C4-2B (cell line): Measurements from ENCODE around the gene GGPS1.

ENCODE experiments used
- ZFX ChIP-seq: fragments of 450-650 bp; IDR thresholded peaks from 2 replicates; pipeline ENCODE4 v1.6.1; 2017
- TF ChIP-seq, protein P1 (sequence below): fragments of 450-650 bp; conservative IDR thresholded peaks from 2 replicates; pipeline ENCODE4 v1.5.1; 2017; ENCODE audit warnings: mild to moderate bottlenecking

DNA sequence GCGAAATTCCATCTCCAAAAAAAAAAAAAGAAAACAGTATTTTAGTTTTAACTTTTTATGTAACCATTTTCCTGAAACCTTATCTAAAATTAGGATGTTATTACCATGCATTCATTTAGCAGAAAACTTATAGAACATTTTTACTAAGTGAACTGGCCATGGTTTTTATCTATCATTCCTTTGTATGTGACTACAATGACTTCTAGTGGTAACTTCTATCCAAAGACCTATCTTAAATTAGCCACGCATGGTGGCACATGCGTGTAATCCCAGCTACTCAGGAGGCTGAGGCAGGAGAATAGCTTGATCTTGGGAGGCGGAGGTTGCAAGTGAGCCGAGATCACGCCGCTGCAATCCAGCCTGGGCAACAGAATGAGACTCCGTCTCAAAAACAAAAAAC lies 11.4 kb downstream of the GGPS1 start:
- TF ChIP-seq, protein P1, sequence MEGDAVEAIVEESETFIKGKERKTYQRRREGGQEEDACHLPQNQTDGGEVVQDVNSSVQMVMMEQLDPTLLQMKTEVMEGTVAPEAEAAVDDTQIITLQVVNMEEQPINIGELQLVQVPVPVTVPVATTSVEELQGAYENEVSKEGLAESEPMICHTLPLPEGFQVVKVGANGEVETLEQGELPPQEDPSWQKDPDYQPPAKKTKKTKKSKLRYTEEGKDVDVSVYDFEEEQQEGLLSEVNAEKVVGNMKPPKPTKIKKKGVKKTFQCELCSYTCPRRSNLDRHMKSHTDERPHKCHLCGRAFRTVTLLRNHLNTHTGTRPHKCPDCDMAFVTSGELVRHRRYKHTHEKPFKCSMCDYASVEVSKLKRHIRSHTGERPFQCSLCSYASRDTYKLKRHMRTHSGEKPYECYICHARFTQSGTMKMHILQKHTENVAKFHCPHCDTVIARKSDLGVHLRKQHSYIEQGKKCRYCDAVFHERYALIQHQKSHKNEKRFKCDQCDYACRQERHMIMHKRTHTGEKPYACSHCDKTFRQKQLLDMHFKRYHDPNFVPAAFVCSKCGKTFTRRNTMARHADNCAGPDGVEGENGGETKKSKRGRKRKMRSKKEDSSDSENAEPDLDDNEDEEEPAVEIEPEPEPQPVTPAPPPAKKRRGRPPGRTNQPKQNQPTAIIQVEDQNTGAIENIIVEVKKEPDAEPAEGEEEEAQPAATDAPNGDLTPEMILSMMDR, result no peak
- no peak for TF ChIP-seq ZFX
